Coronary artery (tissue), 2 donors: Measurements from ENCODE around the gene HS6ST3.

ENCODE experiments used
- DNase-seq: peaks from one replicate; pipeline ENCODE4 v3.0.0-alpha.2; 2017; ENCODE audit warnings: low spot score
- H3K27ac ChIP-seq, 2 donors: fragments of 200-600 bp; sonication (generic); one replicate each; pipeline ENCODE4 v1.5.1; 2016 to 2019
- H3K4me3 ChIP-seq: fragments of 200-600 bp; sonication (generic); 2 replicates; pipeline ENCODE4 v1.5.1; 2016; ENCODE audit warnings: mild to moderate bottlenecking, moderate library complexity
- TF ChIP-seq, protein P1 (sequence below): fragments of 200-600 bp; sonication (generic); IDR thresholded peaks from one replicate; pipeline ENCODE4 v1.5.1; 2019; ENCODE audit warnings: antibody characterized with exemption

HS6ST3 gene

GRCh38 chr13:96677029-96677428 lies 587.1 kb downstream of the HS6ST3 start:
- Histone ChIP-seq H3K27ac (no peak overlapping the region), H3K4me3 (no peak overlapping the region)
- no peak for DNase-seq
- TF ChIP-seq, protein P1, sequence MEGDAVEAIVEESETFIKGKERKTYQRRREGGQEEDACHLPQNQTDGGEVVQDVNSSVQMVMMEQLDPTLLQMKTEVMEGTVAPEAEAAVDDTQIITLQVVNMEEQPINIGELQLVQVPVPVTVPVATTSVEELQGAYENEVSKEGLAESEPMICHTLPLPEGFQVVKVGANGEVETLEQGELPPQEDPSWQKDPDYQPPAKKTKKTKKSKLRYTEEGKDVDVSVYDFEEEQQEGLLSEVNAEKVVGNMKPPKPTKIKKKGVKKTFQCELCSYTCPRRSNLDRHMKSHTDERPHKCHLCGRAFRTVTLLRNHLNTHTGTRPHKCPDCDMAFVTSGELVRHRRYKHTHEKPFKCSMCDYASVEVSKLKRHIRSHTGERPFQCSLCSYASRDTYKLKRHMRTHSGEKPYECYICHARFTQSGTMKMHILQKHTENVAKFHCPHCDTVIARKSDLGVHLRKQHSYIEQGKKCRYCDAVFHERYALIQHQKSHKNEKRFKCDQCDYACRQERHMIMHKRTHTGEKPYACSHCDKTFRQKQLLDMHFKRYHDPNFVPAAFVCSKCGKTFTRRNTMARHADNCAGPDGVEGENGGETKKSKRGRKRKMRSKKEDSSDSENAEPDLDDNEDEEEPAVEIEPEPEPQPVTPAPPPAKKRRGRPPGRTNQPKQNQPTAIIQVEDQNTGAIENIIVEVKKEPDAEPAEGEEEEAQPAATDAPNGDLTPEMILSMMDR = no peak

DNA sequence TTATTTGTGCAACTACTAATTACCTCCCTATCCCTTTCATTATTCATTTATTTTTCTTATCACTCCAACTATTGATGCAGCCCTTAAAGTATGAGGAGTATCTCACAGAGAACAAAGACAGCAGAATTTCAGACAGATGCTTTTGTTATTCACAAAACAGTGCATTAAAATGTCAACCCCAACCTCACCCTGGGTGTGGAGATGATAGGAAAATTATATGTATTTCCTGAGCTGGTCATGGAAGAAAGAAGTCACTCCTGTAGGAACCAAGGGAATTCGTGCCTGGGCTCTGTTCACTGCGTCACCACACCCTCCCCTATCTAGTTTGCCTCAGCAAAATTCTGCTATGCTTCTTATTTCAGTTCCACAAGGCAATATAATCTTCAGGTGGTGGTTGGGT lies 588.9 kb downstream of the HS6ST3 start:
- no peak overlapping the region for H3K4me3 ChIP-seq
- TF ChIP-seq, protein P1 = no peak
- DNase-seq = no peak
- H3K27ac ChIP-seq = no peak overlapping the region

- H3K4me3 ChIP-seq = no peak overlapping the region
- no peak for DNase-seq
- TF ChIP-seq, protein P1 = no peak
- no peak overlapping the region for H3K27ac ChIP-seq
Measured at GRCh38 chr13:96680898-96681297, 591.0 kb downstream of the HS6ST3 start.

DNA sequence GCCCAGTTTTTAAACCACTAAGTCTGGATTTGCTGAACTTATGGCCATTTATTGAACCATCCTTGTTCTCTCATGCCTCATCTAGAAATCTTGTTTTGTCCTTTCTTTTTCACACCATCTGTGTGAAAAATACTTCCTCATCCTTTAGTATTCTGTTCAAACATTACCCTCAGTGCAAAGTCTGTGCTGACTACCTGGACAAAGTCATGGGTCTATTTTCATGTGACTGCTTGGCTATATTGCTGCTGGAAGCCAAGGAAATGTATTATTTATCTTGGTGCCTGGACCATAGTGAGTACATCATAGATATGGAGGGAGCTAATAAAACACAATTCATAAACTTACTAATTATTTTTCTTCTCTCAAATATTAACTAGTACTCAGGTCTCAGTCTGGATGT lies 591.9 kb downstream of the HS6ST3 start:
- TF ChIP-seq, protein P1 = no peak
- no peak overlapping the region for H3K27ac ChIP-seq
- H3K4me3 ChIP-seq = no peak overlapping the region
- no peak for DNase-seq

- no peak overlapping the region for H3K27ac ChIP-seq
- no peak overlapping the region for H3K4me3 ChIP-seq
- TF ChIP-seq, protein P1 = no peak
- no peak for DNase-seq
Measured at GRCh38 chr13:96684469-96684868, 594.6 kb downstream of the HS6ST3 start.

GRCh38 chr13:96684907-96685306 lies 595.0 kb downstream of the HS6ST3 start:
- Histone ChIP-seq H3K4me3 (no peak overlapping the region), H3K27ac (no peak overlapping the region)
- TF ChIP-seq, protein P1 = no peak
- DNase-seq = no peak

DNA sequence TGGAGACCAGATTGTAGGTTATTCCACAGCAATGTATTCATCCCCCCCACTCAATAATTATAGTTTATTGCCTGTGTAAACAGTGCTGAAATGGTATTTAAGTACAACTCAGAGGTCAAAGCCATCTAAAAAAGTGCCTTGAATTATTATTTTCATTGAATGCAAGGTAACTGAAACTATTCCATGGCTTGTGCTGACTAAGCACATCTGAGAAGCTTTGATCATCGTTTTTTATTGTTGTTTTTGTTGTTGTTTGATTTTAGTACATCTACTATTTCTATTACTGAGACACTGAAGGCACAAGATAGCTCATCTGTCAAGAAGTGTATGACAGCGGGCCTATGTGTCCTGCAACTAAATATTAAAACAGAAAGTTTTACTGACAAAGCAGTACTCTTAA lies 596.4 kb downstream of the HS6ST3 start:
- DNase-seq = no peak
- H3K4me3 ChIP-seq = no peak overlapping the region
- TF ChIP-seq, protein P1 = no peak
- no peak overlapping the region for H3K27ac ChIP-seq
